ENCODE data around the gene ADAMTS12.
"Not testable (repeated sequence)": the region's sequence is repeated elsewhere in the genome, so short reads cannot be mapped to it uniquely, and the experiment has no call there.

The ADAMTS12 gene

GRCh38 chr5:33539790-33540189, 352.0 kb downstream of the ADAMTS12 start:
- not testable (repeated sequence) for H3K4me1 ChIP-seq (ENCODE audit: insufficient read depth, low read length); H3K9me3 ChIP-seq (ENCODE audit: insufficient read depth, low read depth, low read length); H3K27ac ChIP-seq (ENCODE audit: low read depth, low read length); H3K36me3 ChIP-seq (ENCODE audit: insufficient read depth, low read length); H3K4me3 ChIP-seq (ENCODE audit: low read length); H3K27me3 ChIP-seq (ENCODE audit: insufficient read depth, low read length); H3K9ac ChIP-seq (ENCODE audit: low read depth, low read length)
- WGBS: 92% methylated on average over 10 of the region's 10 CpGs

GRCh38 chr5:33539212-33539611, 352.6 kb downstream of the ADAMTS12 start:
- no peaks in the 10 kb centered on the region for H3K4me1 ChIP-seq (ENCODE audit: insufficient read depth, low read length)
- H3K27ac ChIP-seq (ENCODE audit: low read depth, low read length): no peak overlapping the region
- H3K36me3 ChIP-seq (ENCODE audit: insufficient read depth, low read length): 0 out of 2 replicates have a peak, but pooled peaks cover 1% of the 10 kb centered on the region
- H3K9ac ChIP-seq (ENCODE audit: low read depth, low read length): no peak overlapping the region
- H3K4me3 ChIP-seq (ENCODE audit: low read length): no peak overlapping the region
- no peaks in the 10 kb centered on the region for H3K9me3 ChIP-seq (ENCODE audit: insufficient read depth, low read depth, low read length)
- WGBS: 89% methylated on average over 1 of the region's 1 CpG
- no peaks in the 10 kb centered on the region for H3K27me3 ChIP-seq (ENCODE audit: insufficient read depth, low read length)

- Histone ChIP-seq H3K9me3 (ENCODE audit: insufficient read depth, low read depth, low read length) (no peaks in the 10 kb centered on the region), H3K36me3 (ENCODE audit: insufficient read depth, low read length) (0 out of 2 replicates have a peak, but pooled peaks cover 4% of the 10 kb centered on the region), H3K9ac (ENCODE audit: low read depth, low read length) (no peak overlapping the region), H3K27ac (ENCODE audit: low read depth, low read length) (no peak overlapping the region), H3K4me1 (ENCODE audit: insufficient read depth, low read length) (no peaks in the 10 kb centered on the region), H3K27me3 (ENCODE audit: insufficient read depth, low read length) (no peaks in the 10 kb centered on the region), H3K4me3 (ENCODE audit: low read length) (no peak overlapping the region)
- WGBS: 88% methylated on average over 2 of the region's 2 CpGs
These were observed 353.6 kb downstream of the ADAMTS12 start for GRCh38 chr5:33538201-33538600.

GRCh38 chr5:33537240-33537639, 354.6 kb downstream of the ADAMTS12 start:
- no peak overlapping the region for H3K4me3 ChIP-seq (ENCODE audit: low read length)
- H3K27me3 ChIP-seq (ENCODE audit: insufficient read depth, low read length): no peaks in the 10 kb centered on the region
- H3K36me3 ChIP-seq (ENCODE audit: insufficient read depth, low read length): 0 out of 2 replicates have a peak, but pooled peaks cover 4% of the 10 kb centered on the region
- H3K9me3 ChIP-seq (ENCODE audit: insufficient read depth, low read depth, low read length): no peaks in the 10 kb centered on the region
- H3K9ac ChIP-seq (ENCODE audit: low read depth, low read length): no peak overlapping the region
- no peak overlapping the region for H3K27ac ChIP-seq (ENCODE audit: low read depth, low read length)
- H3K4me1 ChIP-seq (ENCODE audit: insufficient read depth, low read length): no peaks in the 10 kb centered on the region
- WGBS: 94% methylated on average over 1 of the region's 1 CpG

GRCh38 chr5:33536802-33537201, 355.0 kb downstream of the ADAMTS12 start:
- 88% methylated on average over 1 of the region's 1 CpG for WGBS
- H3K4me1 ChIP-seq (ENCODE audit: insufficient read depth, low read length): no peaks in the 10 kb centered on the region
- H3K4me3 ChIP-seq (ENCODE audit: low read length): no peak overlapping the region
- no peaks in the 10 kb centered on the region for H3K27me3 ChIP-seq (ENCODE audit: insufficient read depth, low read length)
- 0 out of 2 replicates have a peak, but pooled peaks cover 4% of the 10 kb centered on the region for H3K36me3 ChIP-seq (ENCODE audit: insufficient read depth, low read length)
- H3K27ac ChIP-seq (ENCODE audit: low read depth, low read length): no peak overlapping the region
- H3K9me3 ChIP-seq (ENCODE audit: insufficient read depth, low read depth, low read length): no peaks in the 10 kb centered on the region
- H3K9ac ChIP-seq (ENCODE audit: low read depth, low read length): no peak overlapping the region

- Histone ChIP-seq H3K9me3 (ENCODE audit: insufficient read depth, low read depth, low read length) (no peaks in the 10 kb centered on the region), H3K4me3 (ENCODE audit: low read length) (no peak overlapping the region), H3K27ac (ENCODE audit: low read depth, low read length) (no peak overlapping the region), H3K27me3 (ENCODE audit: insufficient read depth, low read length) (no peaks in the 10 kb centered on the region), H3K36me3 (ENCODE audit: insufficient read depth, low read length) (0 out of 2 replicates have a peak, but pooled peaks cover 4% of the 10 kb centered on the region), H3K4me1 (ENCODE audit: insufficient read depth, low read length) (no peaks in the 10 kb centered on the region), H3K9ac (ENCODE audit: low read depth, low read length) (no peak overlapping the region)
- 85% methylated on average over 4 of the region's 4 CpGs for WGBS
These were observed 360.0 kb downstream of the ADAMTS12 start for GRCh38 chr5:33531824-33532223.

- Histone ChIP-seq H3K9me3 (ENCODE audit: insufficient read depth, low read depth, low read length) (no peaks in the 10 kb centered on the region), H3K36me3 (ENCODE audit: insufficient read depth, low read length) (0 out of 2 replicates have a peak, but pooled peaks cover 4% of the 10 kb centered on the region), H3K27ac (ENCODE audit: low read depth, low read length) (no peak overlapping the region), H3K9ac (ENCODE audit: low read depth, low read length) (no peak overlapping the region), H3K4me3 (ENCODE audit: low read length) (no peak overlapping the region), H3K27me3 (ENCODE audit: insufficient read depth, low read length) (no peaks in the 10 kb centered on the region), H3K4me1 (ENCODE audit: insufficient read depth, low read length) (no peaks in the 10 kb centered on the region)
- 92% methylated on average over 3 of the region's 3 CpGs for WGBS
These were observed 360.8 kb downstream of the ADAMTS12 start for GRCh38 chr5:33531037-33531298.

- Histone ChIP-seq H3K36me3 (ENCODE audit: insufficient read depth, low read length) (0 out of 2 replicates have a peak, but pooled peaks cover 4% of the 10 kb centered on the region), H3K4me1 (ENCODE audit: insufficient read depth, low read length) (no peaks in the 10 kb centered on the region), H3K27me3 (ENCODE audit: insufficient read depth, low read length) (no peaks in the 10 kb centered on the region), H3K4me3 (ENCODE audit: low read length) (no peak overlapping the region), H3K9me3 (ENCODE audit: insufficient read depth, low read depth, low read length) (no peaks in the 10 kb centered on the region), H3K27ac (ENCODE audit: low read depth, low read length) (no peak overlapping the region), H3K9ac (ENCODE audit: low read depth, low read length) (no peak overlapping the region)
- 92% methylated on average over 10 of the region's 10 CpGs for WGBS
These were observed 361.4 kb downstream of the ADAMTS12 start for GRCh38 chr5:33530183-33531036.

- WGBS: 94% methylated on average over 1 of the region's 2 CpGs
- no peak overlapping the region for H3K9ac ChIP-seq (ENCODE audit: low read depth, low read length)
- H3K9me3 ChIP-seq (ENCODE audit: insufficient read depth, low read depth, low read length): no peaks in the 10 kb centered on the region
- H3K4me1 ChIP-seq (ENCODE audit: insufficient read depth, low read length): no peaks in the 10 kb centered on the region
- H3K27me3 ChIP-seq (ENCODE audit: insufficient read depth, low read length): no peaks in the 10 kb centered on the region
- H3K4me3 ChIP-seq (ENCODE audit: low read length): no peak overlapping the region
- H3K27ac ChIP-seq (ENCODE audit: low read depth, low read length): no peak overlapping the region
- no peaks in the 10 kb centered on the region for H3K36me3 ChIP-seq (ENCODE audit: insufficient read depth, low read length)
These were observed 364.1 kb downstream of the ADAMTS12 start for GRCh38 chr5:33527696-33528095.

- Histone ChIP-seq H3K9me3 (ENCODE audit: insufficient read depth, low read depth, low read length) (no peaks in the 10 kb centered on the region), H3K4me1 (ENCODE audit: insufficient read depth, low read length) (no peaks in the 10 kb centered on the region), H3K27ac (ENCODE audit: low read depth, low read length) (no peak overlapping the region), H3K9ac (ENCODE audit: low read depth, low read length) (no peak overlapping the region), H3K36me3 (ENCODE audit: insufficient read depth, low read length) (no peaks in the 10 kb centered on the region), H3K27me3 (ENCODE audit: insufficient read depth, low read length) (no peaks in the 10 kb centered on the region), H3K4me3 (ENCODE audit: low read length) (no peak overlapping the region)
- 94% methylated on average over 4 of the region's 4 CpGs for WGBS
These were observed 365.0 kb downstream of the ADAMTS12 start for GRCh38 chr5:33526755-33527154.

GRCh38 chr5:33524476-33524875, 367.3 kb downstream of the ADAMTS12 start:
- Histone ChIP-seq H3K27me3 (ENCODE audit: insufficient read depth, low read length) (no peaks in the 10 kb centered on the region), H3K36me3 (ENCODE audit: insufficient read depth, low read length) (no peaks in the 10 kb centered on the region), H3K4me1 (ENCODE audit: insufficient read depth, low read length) (no peaks in the 10 kb centered on the region), H3K9ac (ENCODE audit: low read depth, low read length) (no peak overlapping the region), H3K4me3 (ENCODE audit: low read length) (no peak overlapping the region), H3K9me3 (ENCODE audit: insufficient read depth, low read depth, low read length) (no peaks in the 10 kb centered on the region), H3K27ac (ENCODE audit: low read depth, low read length) (no peak overlapping the region)
- 96% methylated on average over 2 of the region's 2 CpGs for WGBS

All from HUES64 (cell line).